Ovary (tissue), 3 donors: ENCODE results near the gene ACTL7A.
"Not testable (repeated sequence)": the region's sequence is repeated elsewhere in the genome, so short reads cannot be mapped to it uniquely, and the experiment has no call there.

Experiments
- EP300 ChIP-seq: sonication (generic); formaldehyde crosslinking; IDR thresholded peaks from one replicate; pipeline ENCODE4 v1.6.1; 2017; ENCODE audit warnings: antibody characterized with exemption
- POLR2A ChIP-seq: fragments of 450-650 bp; IDR thresholded peaks from one replicate; pipeline ENCODE4 v1.6.1; 2017; ENCODE audit warnings: antibody characterized with exemption, mild to moderate bottlenecking, moderate library complexity
- TF ChIP-seq, protein P1 (sequence below), 3 donors: fragments of 450-650 bp in 2 of 3; fragments of 200-600 bp in 1 of 3; IDR thresholded peaks; one replicate each; pipeline versions ENCODE4 v1.5.1 to v1.8.0; 2016 to 2022; ENCODE audit warnings: antibody characterized with exemption in 3 of 3, mild to moderate bottlenecking in 1 of 3
- donor health status: DM: no; HTN: no; CAD: no.

DNA sequence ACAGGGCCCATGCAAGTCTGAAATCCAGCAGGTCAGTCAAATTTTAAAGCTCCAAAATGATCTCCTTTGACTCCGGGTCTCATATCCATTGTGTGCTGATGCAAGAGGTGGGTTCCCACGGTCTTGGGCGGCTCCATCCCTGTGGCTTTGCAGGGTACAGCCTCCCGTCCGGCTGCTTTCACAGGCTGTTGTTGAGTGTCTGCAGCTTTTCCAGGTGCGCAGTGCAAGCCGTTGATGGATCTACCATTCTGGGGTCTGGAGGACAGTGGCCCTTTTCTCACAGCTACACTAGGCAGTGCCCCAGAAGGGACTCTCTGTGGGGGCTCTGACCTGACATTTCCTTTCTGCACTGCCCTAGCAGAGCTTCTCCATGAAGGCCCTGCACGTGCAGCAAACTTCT, 13.8 kb upstream of the ACTL7A start:
- TF ChIP-seq, protein P1, sequence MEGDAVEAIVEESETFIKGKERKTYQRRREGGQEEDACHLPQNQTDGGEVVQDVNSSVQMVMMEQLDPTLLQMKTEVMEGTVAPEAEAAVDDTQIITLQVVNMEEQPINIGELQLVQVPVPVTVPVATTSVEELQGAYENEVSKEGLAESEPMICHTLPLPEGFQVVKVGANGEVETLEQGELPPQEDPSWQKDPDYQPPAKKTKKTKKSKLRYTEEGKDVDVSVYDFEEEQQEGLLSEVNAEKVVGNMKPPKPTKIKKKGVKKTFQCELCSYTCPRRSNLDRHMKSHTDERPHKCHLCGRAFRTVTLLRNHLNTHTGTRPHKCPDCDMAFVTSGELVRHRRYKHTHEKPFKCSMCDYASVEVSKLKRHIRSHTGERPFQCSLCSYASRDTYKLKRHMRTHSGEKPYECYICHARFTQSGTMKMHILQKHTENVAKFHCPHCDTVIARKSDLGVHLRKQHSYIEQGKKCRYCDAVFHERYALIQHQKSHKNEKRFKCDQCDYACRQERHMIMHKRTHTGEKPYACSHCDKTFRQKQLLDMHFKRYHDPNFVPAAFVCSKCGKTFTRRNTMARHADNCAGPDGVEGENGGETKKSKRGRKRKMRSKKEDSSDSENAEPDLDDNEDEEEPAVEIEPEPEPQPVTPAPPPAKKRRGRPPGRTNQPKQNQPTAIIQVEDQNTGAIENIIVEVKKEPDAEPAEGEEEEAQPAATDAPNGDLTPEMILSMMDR (IDR thresholded peaks at IDR 0.05): not testable (repeated sequence)
- TF ChIP-seq POLR2A, EP300: not testable (repeated sequence)
